ENCODE measurements around the gene PTPRN2.

Gene PTPRN2

DNA sequence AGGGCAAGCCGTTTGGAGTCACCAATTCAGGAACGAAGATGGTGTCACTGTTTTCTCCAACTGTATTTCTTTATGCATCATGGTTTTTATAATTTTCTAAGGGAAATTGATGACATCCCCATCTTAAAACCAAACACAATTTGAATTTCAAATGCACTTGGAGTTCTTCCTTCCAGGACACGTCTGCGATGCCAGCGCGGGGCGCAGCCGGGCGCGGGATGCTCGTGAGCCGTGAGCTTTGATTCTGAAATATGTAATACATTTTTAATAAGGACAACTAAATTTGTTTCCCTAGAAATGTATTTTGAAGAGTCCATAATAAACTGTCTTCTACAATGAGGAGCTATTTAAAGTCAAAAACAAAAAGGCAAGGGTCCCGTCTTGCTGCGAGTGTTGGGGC, 758.7 kb downstream of the PTPRN2 start:
- no peak for DNase-seq (ENCODE audit: low read depth)
- TF ChIP-seq, protein P1, sequence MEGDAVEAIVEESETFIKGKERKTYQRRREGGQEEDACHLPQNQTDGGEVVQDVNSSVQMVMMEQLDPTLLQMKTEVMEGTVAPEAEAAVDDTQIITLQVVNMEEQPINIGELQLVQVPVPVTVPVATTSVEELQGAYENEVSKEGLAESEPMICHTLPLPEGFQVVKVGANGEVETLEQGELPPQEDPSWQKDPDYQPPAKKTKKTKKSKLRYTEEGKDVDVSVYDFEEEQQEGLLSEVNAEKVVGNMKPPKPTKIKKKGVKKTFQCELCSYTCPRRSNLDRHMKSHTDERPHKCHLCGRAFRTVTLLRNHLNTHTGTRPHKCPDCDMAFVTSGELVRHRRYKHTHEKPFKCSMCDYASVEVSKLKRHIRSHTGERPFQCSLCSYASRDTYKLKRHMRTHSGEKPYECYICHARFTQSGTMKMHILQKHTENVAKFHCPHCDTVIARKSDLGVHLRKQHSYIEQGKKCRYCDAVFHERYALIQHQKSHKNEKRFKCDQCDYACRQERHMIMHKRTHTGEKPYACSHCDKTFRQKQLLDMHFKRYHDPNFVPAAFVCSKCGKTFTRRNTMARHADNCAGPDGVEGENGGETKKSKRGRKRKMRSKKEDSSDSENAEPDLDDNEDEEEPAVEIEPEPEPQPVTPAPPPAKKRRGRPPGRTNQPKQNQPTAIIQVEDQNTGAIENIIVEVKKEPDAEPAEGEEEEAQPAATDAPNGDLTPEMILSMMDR (IDR thresholded peaks at IDR 0.05; ENCODE audit: control insufficient read depth, extremely low read depth, insufficient read depth) = no peak

DNA sequence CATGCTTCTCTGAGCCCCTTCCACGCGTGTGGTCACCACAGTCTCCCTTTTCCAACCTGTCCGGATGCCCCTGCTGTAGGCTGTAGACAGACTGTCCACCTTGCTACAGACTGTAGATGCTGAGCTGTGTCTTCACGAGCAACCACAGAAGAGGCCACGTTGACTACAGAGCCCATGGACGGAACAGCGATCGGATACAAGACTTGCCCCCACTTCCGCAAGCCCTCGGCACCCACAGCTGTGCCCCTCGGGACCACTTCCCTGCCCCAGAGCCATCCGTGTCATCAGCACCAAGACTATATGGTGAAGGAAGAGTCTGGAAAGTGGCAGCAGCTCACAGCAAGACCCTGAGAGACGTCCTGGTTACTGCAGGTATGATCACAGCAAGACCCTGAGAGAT, 759.4 kb downstream of the PTPRN2 start:
- no peak for DNase-seq (ENCODE audit: low read depth)
- TF ChIP-seq, protein P1 (IDR thresholded peaks at IDR 0.05; ENCODE audit: control insufficient read depth, extremely low read depth, insufficient read depth) = no peak

More for the DNA sequence above, 758.7 kb downstream of the PTPRN2 start:
- no peak overlapping the region for H3K4me3 ChIP-seq (ENCODE audit: low read depth, low read length)

DNA sequence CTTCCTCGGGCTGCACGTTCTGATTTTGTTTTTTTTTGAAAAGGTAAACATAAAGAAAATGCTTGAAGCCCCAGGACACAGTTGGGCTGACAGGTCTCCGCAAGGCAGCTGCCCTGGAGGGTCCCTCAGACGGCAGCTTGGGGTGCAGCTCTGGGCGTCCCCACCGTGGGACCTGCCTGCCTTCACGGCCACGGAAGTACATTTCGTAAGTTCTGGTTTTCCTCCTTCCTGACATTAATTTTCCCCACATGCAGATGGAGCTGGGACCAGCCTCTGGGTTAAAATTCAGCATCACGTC, 759.8 kb downstream of the PTPRN2 start:
- no peak for DNase-seq (ENCODE audit: low read depth)
- TF ChIP-seq, protein P1 (IDR thresholded peaks at IDR 0.05; ENCODE audit: control insufficient read depth, extremely low read depth, insufficient read depth) = no peak

More for the DNA sequence above, 759.4 kb downstream of the PTPRN2 start:
- no peak overlapping the region for H3K4me3 ChIP-seq (ENCODE audit: low read depth, low read length)

DNA sequence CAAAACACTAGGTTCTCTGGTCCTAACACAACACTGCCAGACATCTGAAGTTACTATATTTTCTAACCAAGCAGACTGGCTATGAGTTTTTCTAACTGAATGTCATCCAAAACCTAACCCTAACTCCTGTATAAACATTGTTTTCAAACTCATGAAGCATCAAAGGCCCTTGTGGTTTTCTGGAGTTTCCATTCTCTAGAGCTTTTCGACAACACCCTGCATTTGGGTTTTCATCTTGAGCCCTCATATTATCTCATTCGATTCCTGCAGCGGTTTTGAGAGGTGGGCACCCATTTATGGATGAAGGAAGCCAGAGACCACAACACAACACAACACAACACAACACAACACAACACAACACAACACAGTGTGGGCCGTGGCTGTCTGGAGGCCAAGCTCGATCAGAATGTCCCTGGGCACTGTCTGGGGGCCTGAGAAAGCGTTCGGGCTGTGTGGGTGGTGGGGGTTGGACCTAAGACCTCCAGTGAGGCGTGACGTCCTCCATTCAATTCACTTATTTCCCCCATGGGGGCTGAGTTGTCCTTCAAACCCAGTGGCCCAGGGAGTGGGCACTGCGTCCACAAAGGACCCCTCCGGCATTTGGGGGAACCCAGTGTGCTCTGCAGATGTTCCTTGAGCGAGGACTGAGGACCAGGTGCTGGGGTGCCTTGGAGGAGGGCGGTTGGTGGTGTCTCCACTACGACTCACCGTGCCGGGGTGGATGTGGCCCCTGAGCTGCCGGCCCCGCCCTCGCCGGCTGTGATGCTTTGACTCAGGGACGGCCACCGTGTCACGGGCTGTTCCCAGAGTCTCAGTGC, 760.4 kb downstream of the PTPRN2 start:
- DNase-seq (ENCODE audit: low read depth) = no peak
- H3K4me3 ChIP-seq (ENCODE audit: low read depth, low read length) = no peak overlapping the region
- TF ChIP-seq, protein P1 (IDR thresholded peaks at IDR 0.05; ENCODE audit: control insufficient read depth, extremely low read depth, insufficient read depth) = no peak

More for the DNA sequence above, 759.8 kb downstream of the PTPRN2 start:
- no peak overlapping the region for H3K4me3 ChIP-seq (ENCODE audit: low read depth, low read length)

DNA sequence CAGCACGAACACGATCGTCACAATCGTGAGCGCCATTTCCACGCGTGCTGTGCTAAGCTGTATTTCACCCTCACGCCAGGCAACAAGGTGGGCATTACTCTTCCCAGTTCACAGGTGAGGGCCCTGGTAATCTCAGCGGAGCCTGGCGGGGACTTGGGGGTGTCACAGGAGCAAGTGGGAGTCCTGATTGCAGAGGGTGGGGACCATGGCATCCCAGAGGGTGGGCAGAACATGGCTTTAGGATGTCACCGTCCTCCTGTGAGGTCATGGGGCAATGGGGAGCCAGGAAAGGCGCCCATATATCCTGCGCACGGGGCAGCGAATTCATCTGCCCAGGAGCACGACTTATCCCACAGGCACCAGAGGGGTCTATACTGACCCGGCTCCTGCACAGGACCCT, 761.1 kb downstream of the PTPRN2 start:
- TF ChIP-seq, protein P1 (IDR thresholded peaks at IDR 0.05; ENCODE audit: control insufficient read depth, extremely low read depth, insufficient read depth) = no peak
- H3K4me3 ChIP-seq (ENCODE audit: low read depth, low read length) = no peak overlapping the region
- no peak for DNase-seq (ENCODE audit: low read depth)

DNA sequence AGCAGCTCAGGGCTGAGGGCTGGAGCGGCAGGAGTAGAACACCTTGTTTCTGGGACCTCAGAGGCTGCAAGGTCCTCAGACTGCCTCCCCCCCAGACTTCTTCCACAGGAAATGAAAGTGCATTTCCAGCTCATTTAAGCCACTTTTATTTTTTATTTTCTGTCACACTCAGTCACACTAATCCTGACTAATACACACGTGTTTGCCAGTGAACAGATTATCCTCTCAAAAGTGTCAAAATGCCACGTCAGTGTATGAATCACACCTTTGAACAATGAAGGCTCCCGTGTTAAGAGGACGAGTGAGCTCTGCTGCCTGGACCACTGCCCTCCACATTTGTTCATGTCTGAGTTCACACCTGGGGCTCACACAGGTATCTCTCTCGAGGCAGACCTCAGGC, 762.3 kb downstream of the PTPRN2 start:
- DNase-seq (ENCODE audit: low read depth) = no peak
- no peak overlapping the region for H3K4me3 ChIP-seq (ENCODE audit: low read depth, low read length)
- TF ChIP-seq, protein P1 (IDR thresholded peaks at IDR 0.05; ENCODE audit: control insufficient read depth, extremely low read depth, insufficient read depth) = no peak

DNA sequence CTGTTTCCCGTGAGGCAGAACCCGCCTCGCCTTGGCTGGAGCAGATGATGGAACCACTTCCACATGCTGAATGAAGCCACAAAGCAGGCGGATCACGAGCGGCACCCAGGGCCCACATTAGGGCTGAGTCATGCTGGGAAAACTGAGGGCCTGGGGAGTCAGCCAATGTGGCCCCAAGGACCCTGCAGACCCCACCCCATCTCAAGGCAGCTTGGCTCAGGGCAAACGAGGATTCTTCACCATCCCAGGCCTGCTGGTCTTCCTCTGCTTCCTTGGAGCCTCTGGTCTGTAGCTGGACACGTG, 762.9 kb downstream of the PTPRN2 start:
- TF ChIP-seq, protein P1 (IDR thresholded peaks at IDR 0.05; ENCODE audit: control insufficient read depth, extremely low read depth, insufficient read depth) = no peak
- DNase-seq (ENCODE audit: low read depth) = no peak
- H3K4me3 ChIP-seq (ENCODE audit: low read depth, low read length) = no peak overlapping the region

Measured in LNCaP clone FGC (cell line).